AG04449 (cell line): Measurements from ENCODE around the gene LDHD.

Source experiments
- CTCF ChIA-PET: fragments of 350-600 bp; formaldehyde crosslinking; extraction: SDS; loops from one replicate; lab custom pipeline; 2021; ENCODE audit warnings: antibody characterized with exemption; lab: Yijun Ruan, JAX
- POLR2A ChIA-PET: fragments of 400-600, 350-600 bp; formaldehyde crosslinking; extraction: SDS; loops from one replicate; lab custom pipeline; 2020; ENCODE audit warnings: antibody characterized with exemption, inconsistent platforms; lab: Yijun Ruan, JAX
- DNase-seq: peaks from one replicate; pipeline ENCODE4 v3.0.0-alpha.2; 2010; ENCODE audit warnings: low read depth, low spot score
- H3K4me3 ChIP-seq: 2 replicates; pipeline ENCODE4 v1.5.1; 2011; ENCODE audit warnings: low read depth, mild to moderate bottlenecking, control low read depth, low read length
- TF ChIP-seq, protein P1 (sequence below): IDR thresholded peaks from one replicate; pipeline ENCODE4 v1.5.1; 2011; ENCODE audit warnings: mild to moderate bottlenecking, moderate library complexity, low read length, control low read depth, inconsistent platforms; ENCODE audit not compliant: insufficient read depth; ENCODE audit errors: missing control alignments

LDHD gene

DNA sequence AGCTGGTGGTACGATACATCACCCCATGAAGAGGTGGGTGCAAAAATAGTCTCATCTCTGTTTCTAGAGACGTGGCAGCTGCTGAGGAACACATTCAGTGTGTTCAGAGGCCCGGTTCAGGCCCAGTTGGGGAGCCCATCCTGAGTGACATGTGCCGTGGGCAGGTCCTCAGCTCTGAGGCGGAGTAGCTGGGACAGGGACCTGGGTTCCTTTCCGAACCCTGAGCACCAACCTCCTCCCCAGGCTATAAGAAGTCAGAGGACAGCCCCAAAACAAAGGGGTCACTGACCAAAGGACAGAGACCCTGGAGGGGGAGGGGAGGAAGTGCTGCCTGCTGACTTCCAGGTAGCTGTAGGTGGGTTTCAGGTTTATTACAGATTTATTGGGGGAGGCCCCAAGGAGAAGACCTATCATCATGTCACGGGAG, 5.1 kb downstream of the LDHD start:
- POLR2A ChIA-PET: interaction anchor here (1.1 kb wide), 1 partner anchor 126 kb away, joined by 6 read pairs; the partner anchor contains the start of gene WDR59
- no peak overlapping the region for H3K4me3 ChIP-seq
- no peak for DNase-seq
- CTCF ChIA-PET: interaction anchor here (0.7 to 11.0 kb wide), 52 partner anchors 10 to 416 kb away, joined by 3 to 450 read pairs (median 4); partner anchors contain the start of genes MLKL, WDR59 and ZNRF1
- TF ChIP-seq, protein P1, sequence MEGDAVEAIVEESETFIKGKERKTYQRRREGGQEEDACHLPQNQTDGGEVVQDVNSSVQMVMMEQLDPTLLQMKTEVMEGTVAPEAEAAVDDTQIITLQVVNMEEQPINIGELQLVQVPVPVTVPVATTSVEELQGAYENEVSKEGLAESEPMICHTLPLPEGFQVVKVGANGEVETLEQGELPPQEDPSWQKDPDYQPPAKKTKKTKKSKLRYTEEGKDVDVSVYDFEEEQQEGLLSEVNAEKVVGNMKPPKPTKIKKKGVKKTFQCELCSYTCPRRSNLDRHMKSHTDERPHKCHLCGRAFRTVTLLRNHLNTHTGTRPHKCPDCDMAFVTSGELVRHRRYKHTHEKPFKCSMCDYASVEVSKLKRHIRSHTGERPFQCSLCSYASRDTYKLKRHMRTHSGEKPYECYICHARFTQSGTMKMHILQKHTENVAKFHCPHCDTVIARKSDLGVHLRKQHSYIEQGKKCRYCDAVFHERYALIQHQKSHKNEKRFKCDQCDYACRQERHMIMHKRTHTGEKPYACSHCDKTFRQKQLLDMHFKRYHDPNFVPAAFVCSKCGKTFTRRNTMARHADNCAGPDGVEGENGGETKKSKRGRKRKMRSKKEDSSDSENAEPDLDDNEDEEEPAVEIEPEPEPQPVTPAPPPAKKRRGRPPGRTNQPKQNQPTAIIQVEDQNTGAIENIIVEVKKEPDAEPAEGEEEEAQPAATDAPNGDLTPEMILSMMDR: no peak

DNA sequence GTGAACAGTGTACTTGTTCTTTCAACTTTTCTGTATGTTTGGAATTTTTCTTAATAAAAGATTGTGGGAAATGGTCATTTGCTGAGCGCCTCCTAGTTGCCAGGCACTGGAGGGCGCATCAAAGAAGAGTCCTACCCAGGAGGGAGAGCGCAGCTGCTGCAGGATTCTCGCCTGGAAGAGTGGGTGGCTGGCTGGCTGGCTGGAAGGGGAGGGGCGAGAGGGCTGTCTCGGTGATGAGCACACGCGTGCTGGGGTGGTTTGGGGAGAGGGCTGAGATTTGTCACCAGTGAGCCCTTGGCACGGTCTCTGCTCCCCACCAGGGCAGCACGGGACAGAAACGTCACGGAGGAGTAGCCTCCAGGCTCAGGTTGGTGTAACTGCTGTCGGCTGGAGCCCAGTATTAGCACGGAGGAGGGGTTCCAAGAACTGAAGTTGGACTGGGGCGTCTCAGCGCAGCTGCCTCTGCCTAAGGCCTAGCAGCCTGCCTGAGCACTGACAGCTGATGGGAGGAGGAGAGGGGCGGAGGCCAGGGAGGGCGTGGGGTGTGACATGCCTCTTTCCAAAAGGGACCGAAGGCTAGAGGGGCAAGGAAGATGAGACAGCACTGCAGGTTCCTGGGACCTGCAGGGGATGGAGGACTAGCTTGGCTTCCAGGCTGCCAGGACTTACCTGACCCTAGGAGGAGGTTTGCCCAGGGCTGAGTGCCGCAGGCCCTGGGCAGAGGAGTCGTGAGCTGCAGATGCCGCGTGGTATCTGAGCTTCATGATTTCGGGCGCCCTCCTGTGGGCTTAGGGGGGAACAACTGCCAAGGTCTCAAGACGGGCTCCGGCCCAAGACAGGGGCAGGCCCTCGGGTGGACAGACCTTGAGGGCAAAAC, 5.7 kb downstream of the LDHD start:
- H3K4me3 ChIP-seq: peak overlapping the region; percentile 42
- POLR2A ChIA-PET: interaction anchor here (0.6 to 1.1 kb wide), 4 partner anchors 32 to 126 kb away, joined by 3 to 6 read pairs (median 4); partner anchors contain the start of gene WDR59

DNA sequence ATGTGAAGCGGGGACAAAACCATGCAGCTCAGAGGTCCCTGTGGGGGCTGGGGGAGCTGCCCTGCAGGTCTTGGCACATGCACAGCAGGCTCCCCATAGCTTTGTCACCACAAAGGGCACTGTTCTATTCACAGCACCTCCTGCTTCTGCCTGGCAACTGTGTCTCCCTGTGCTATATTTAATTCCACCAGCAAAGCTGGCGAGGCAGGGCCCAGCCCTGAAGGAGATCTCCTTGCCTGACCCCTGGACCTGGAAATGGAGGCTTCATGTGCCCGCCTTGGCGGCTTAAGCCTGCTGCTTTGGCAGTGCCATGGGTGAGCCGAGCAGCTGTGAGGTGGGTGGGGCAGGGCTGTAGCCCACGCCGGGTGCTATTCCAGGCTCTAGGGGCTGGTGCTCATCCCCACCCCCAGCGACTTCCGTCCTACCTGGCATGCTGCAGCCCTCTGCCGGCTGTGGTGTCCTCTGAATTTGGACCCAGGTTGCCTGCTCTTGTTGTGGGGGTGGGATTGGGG, 6.8 kb downstream of the LDHD start:
- ChIA-PET CTCF (interaction anchor here (1.2 to 11.0 kb wide), 15 partner anchors 11 to 397 kb away, joined by 3 to 450 read pairs (median 6); partner anchors contain the start of genes WDR59 and ZNRF1), POLR2A (interaction anchor here (1.1 to 1.9 kb wide), 2 partner anchors 81 to 111 kb away, joined by 4 to 6 read pairs; partner anchors contain the start of gene ZNRF1)
- no peak for DNase-seq
- TF ChIP-seq, protein P1: no peak
- no peak overlapping the region for H3K4me3 ChIP-seq

More for the DNA sequence above, 5.7 kb downstream of the LDHD start:
- TF ChIP-seq, protein P1: peak; percentile 96
- peak; percentile 55 for DNase-seq
- CTCF ChIA-PET: interaction anchor here (0.6 to 11.0 kb wide), 65 partner anchors 11 to 416 kb away, joined by 3 to 450 read pairs (median 4); partner anchors contain the start of genes MLKL, WDR59 and ZNRF1

DNA sequence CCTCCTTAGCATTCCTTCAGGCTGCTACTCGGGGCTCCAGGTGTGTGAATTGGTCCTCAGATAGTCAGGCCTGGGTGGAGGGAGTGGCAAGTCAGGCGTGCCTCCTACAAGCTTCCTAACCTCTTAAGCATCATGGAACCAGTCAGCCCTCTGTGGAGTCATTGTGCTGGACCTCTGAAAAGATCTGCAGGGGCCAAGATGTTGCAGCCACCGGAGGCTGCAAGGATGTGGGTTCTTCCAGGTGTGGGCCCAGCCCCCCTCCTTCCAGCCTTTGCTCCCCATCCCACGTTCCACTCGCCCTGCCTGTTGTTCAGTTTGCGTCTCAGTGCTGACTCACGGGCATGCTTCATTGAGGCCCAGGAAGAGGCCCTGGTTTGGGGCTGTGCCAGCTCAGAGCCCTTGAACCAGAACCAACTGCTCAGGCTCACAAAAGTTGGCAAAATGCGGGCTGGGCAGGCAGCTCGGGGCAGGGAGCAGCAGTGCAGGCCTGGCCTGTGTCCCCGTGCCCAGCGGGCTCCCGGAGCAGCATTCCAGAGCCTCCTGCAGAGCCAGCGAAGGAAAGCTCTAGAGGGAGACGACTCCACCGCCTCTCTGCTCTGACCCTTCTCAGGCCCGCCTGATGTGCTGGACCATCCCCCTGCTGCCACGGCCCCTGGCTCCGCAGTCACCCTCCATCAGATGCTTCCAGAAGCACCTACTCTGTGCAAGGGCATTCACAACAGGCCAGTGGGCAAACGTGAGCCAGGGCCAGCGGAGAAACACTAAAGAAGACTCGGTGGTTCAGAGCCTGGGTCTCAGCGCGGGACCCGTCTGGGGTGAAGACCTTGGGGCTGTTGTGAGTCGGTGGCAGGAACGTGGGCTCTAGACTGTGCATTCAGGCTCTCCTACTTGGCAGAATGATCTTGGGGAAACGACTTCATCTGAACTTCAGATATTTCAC, 7.5 kb downstream of the LDHD start:
- ChIA-PET CTCF (interaction anchor here (0.7 to 11.0 kb wide), 13 partner anchors 10 to 295 kb away, joined by 3 to 450 read pairs (median 7); partner anchors contain the start of genes WDR59 and ZNRF1), POLR2A (interaction anchor here (1.9 kb wide), 1 partner anchor 111 kb away, joined by 6 read pairs; the partner anchor contains the start of gene ZNRF1)
- H3K4me3 ChIP-seq: no peak overlapping the region; the same call in 1 of the 2 replicates

DNA sequence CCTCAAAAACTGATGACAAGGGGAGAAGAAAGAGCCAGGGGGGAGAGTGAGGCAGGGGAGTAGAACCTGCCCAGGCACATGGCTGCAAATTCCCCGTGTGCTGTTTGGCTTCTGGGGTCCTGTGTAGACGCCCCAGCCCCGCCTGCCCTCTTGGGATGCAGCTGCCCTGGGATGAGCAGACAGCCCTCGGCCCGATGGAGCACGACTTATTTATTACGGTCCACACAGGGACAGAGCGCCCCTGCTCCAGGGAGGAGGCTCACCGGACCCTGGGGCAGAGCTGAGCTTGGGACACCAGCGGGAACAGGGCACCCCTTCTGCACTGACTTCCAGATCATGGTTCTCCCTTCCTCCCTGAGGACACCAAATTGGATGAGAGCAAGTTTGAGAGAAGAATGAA, 9.1 kb downstream of the LDHD start:
- no peak overlapping the region for H3K4me3 ChIP-seq
- ChIA-PET POLR2A (no interaction called here), CTCF (interaction anchor here (6.5 to 11.0 kb wide), 3 partner anchors 8 to 117 kb away, joined by 73 to 450 read pairs (median 133); partner anchors contain the start of genes WDR59 and ZNRF1)
- no peak for DNase-seq
- TF ChIP-seq, protein P1: no peak

More for the DNA sequence above, 7.5 kb downstream of the LDHD start:
- TF ChIP-seq, protein P1: no peak
- DNase-seq: peak; percentile 46
